PC-3 (cell line): ENCODE results near the gene STAB2. TPM values are rescaled to one million over a fixed set of nuclear protein-coding genes. Genes with fewer than 3 reads are reported as not detected.

ENCODE experiments used
- ATAC-seq: fragments of 200-7000 bp; cut with Tn5 transposase; 2 replicates; pipeline ENCODE4 v1.9.1; 2020; ENCODE audit warnings: mild to moderate bottlenecking, moderate library complexity
- BruUV-seq: library from RNA; stranded (reverse); fragments of 400-500 nt; replicated peaks from 2 replicates; lab custom pipeline; 2021; lab: Mats Ljungman, UMichigan
- CTCF ChIA-PET: fragments of 300-600 bp; sonication (Branson Sonifier 250); formaldehyde crosslinking; loops from one replicate; lab custom pipeline; 2022; ENCODE audit warnings: antibody characterized with exemption; lab: Charles Lee
- POLR2A ChIA-PET: fragments of 300-600 bp; sonication (Branson Sonifier 250); formaldehyde crosslinking; loops from one replicate; lab custom pipeline; 2022; ENCODE audit warnings: antibody characterized with exemption; ENCODE audit not compliant: unreplicated experiment; lab: Charles Lee
- DNase-seq: peaks from one replicate; pipeline ENCODE4 v3.0.0-alpha.2; 2015
- H2AFZ ChIP-seq: fragments of 300-600 bp; sonication (generic); 2 replicates; pipeline ENCODE4 v1.6.0; 2016; ENCODE audit warnings: antibody characterized with exemption, low read length
- H3F3A ChIP-seq: fragments of 300-600 bp; sonication (generic); one replicate; pipeline ENCODE4 v1.6.0; 2017; ENCODE audit warnings: antibody characterized with exemption, low read length, control low read depth, mild to moderate bottlenecking; ENCODE audit not compliant: unreplicated experiment
- H3K27ac ChIP-seq: fragments of 300-600 bp; sonication (generic); 2 replicates; pipeline ENCODE4 v1.5.1; 2016; ENCODE audit warnings: mild to moderate bottlenecking, low read length
- H3K27me3 ChIP-seq: fragments of 300-600 bp; sonication (generic); 2 replicates; pipeline ENCODE4 v1.6.1; 2016; ENCODE audit warnings: low read length, mixed read lengths
- H3K36me3 ChIP-seq: fragments of 300-600 bp; sonication (generic); 2 replicates; pipeline ENCODE4 v1.6.1; 2016; ENCODE audit warnings: low read depth, mixed run types, low read length, mixed read lengths
- H3K4me1 ChIP-seq: fragments of 300-600 bp; sonication (generic); 2 replicates; pipeline ENCODE4 v1.5.1; 2016; ENCODE audit warnings: low read length; ENCODE audit not compliant: insufficient read depth
- H3K4me2 ChIP-seq: fragments of 300-600 bp; sonication (generic); 2 replicates; pipeline ENCODE4 v1.6.0; 2016; ENCODE audit warnings: low read length
- H3K4me3 ChIP-seq: fragments of 300-600 bp; sonication (generic); 2 replicates; pipeline ENCODE4 v1.5.1; 2016; ENCODE audit warnings: mild to moderate bottlenecking, low read length, mixed read lengths
- H3K79me2 ChIP-seq: fragments of 300-600 bp; sonication (generic); 2 replicates; pipeline ENCODE4 v1.6.1; 2017; ENCODE audit warnings: low read length, mixed read lengths
- H3K9ac ChIP-seq: fragments of 300-600 bp; sonication (generic); 2 replicates; pipeline ENCODE4 v1.6.0; 2016; ENCODE audit warnings: mild to moderate bottlenecking, low read length
- H3K9me2 ChIP-seq: fragments of 300-600 bp; sonication (generic); replicated peaks from 2 replicates; pipeline ENCODE4 v1.6.1; 2016; ENCODE audit warnings: mixed run types, low read length, mixed read lengths
- H3K9me3 ChIP-seq: fragments of 300-600 bp; sonication (generic); 2 replicates; pipeline ENCODE4 v1.6.1; 2016; ENCODE audit warnings: low read length, mixed read lengths
- H4K20me1 ChIP-seq: fragments of 300-600 bp; sonication (generic); 2 replicates; pipeline ENCODE4 v1.6.1; 2016; ENCODE audit warnings: low read length, mixed read lengths
- EZH2 ChIP-seq: fragments of 300-600 bp; sonication (generic); IDR thresholded peaks from one replicate; pipeline ENCODE4 v1.6.1; 2017; ENCODE audit warnings: antibody characterized with exemption, mild to moderate bottlenecking, low read length; ENCODE audit not compliant: unreplicated experiment
- EZH2phosphoT487 ChIP-seq: fragments of 300-600 bp; sonication (generic); IDR thresholded peaks from 2 replicates; pipeline ENCODE4 v1.6.1; 2018; ENCODE audit warnings: mild to moderate bottlenecking, antibody characterized with exemption, low read length, borderline replicate concordance
- intact Hi-C: fragments of 100-400 bp; cut with micrococcal nuclease; formaldehyde crosslinking; loops from 2 replicates; pipeline ENCODE4 v1.9.0; 2023
- total RNA-seq: library from RNA; depleted of rRNA; stranded (reverse); fragments of >200 nt; gene quantifications from 2 replicates; pipeline ENCODE4 v1.2.3, GENCODE V29; 2014
- TF ChIP-seq, protein P1 (sequence below): fragments of 300-600 bp; sonication (generic); conservative IDR thresholded peaks from 2 replicates; pipeline ENCODE4 v1.5.1; 2017; ENCODE audit warnings: antibody characterized with exemption, low read depth, mild to moderate bottlenecking, low read length

STAB2 gene
- total RNA-seq, 1 experiment from 2014 or later: not detected

DNA sequence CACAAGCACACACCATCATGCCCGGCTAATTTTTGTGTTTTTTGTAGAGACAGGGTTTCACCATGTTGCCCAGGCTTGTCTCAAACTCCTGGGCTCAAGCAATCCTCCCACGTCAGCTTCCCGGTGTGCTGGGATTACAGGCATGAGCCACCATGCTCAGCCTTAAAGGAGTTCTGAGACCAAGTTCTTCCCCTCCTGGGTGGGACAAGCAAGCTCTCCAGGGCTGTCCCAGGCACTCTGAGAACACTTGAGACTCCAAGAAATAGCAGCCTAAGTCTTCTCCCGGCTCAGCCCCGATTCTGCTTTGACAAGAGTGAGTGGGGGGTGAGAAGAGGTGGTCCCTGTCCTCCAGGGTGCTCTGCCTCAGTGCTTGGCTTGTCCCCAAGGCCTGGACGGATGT lies 86.4 kb downstream of the STAB2 start:
- Histone ChIP-seq H3K27ac (no peak overlapping the region), H3K79me2 (no peaks in the 10 kb centered on the region), H2AFZ (no peak overlapping the region), H3K36me3 (no peaks in the 10 kb centered on the region), H3K9me2 (no peaks in the 10 kb centered on the region), H3K4me2 (no peak overlapping the region), H3K4me3 (no peak overlapping the region), H3K27me3 (peaks cover 16% of the 10 kb centered on the region), H4K20me1 (no peaks in the 10 kb centered on the region), H3K9me3 (no peaks in the 10 kb centered on the region), H3F3A (no peaks in the 10 kb centered on the region), H3K4me1 (peaks cover 5% of the 10 kb centered on the region; the same call in 1 of the 2 replicates), H3K9ac (no peak overlapping the region)
- CTCF ChIA-PET: no interaction called here
- no TSS peak for BruUV-seq
- no peak for ATAC-seq
- intact Hi-C loops: no loop called here
- DNase-seq: no peak
- TF ChIP-seq EZH2phosphoT487 (no peak), EZH2 (no peak)
- TF ChIP-seq, protein P1, sequence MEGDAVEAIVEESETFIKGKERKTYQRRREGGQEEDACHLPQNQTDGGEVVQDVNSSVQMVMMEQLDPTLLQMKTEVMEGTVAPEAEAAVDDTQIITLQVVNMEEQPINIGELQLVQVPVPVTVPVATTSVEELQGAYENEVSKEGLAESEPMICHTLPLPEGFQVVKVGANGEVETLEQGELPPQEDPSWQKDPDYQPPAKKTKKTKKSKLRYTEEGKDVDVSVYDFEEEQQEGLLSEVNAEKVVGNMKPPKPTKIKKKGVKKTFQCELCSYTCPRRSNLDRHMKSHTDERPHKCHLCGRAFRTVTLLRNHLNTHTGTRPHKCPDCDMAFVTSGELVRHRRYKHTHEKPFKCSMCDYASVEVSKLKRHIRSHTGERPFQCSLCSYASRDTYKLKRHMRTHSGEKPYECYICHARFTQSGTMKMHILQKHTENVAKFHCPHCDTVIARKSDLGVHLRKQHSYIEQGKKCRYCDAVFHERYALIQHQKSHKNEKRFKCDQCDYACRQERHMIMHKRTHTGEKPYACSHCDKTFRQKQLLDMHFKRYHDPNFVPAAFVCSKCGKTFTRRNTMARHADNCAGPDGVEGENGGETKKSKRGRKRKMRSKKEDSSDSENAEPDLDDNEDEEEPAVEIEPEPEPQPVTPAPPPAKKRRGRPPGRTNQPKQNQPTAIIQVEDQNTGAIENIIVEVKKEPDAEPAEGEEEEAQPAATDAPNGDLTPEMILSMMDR: no peak
- POLR2A ChIA-PET: no interaction called here

DNA sequence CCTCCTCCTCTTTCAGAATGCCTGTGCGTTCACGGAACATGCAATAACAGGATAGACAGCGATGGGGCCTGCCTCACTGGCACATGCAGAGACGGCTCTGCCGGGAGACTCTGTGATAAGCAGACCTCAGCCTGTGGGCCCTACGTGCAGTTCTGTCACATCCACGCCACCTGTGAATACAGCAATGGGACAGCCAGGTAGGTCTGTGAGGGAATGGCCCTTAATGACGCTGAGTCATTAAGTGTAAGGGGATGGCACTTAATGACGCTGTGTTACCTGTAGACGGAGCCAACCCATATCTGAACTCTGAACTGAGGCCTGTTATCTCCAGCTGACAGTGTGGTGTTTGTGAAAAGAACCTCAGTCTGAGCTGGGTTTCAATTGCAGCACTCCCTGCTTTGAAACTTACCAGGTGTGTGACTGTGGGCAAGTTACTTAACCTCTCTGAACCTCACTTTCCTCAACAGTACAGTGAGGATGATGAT lies 86.9 kb downstream of the STAB2 start:
- DNase-seq: no peak
- no peaks in the 10 kb centered on the region for H4K20me1 ChIP-seq
- H3K27ac ChIP-seq: no peak overlapping the region

DNA sequence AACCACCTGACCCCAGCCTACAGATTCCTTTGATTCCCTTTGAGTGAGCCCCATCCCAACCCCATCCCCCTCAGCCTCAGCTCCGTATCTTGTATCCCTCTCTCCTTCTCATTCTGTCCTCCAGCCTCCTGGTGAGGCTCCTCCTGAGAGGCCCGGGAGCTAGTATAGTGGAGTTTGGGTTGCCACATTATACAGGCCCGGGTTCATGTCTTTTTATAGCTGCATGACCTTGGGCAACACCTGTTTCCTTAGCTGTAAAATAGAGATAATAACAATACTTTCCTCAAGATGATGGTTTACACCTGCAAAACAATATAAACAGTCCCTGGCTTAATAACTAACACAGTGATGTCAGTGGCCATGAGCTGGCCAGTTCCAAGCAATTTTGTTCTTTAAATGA lies 89.8 kb downstream of the STAB2 start:
- H3K9ac ChIP-seq: no peak overlapping the region
- no peaks in the 10 kb centered on the region for H3K79me2 ChIP-seq
- H4K20me1 ChIP-seq: no peaks in the 10 kb centered on the region
- H3K27ac ChIP-seq: no peak overlapping the region
- no TSS peak for BruUV-seq
- TF ChIP-seq EZH2 (no peak), EZH2phosphoT487 (no peak)
- ChIA-PET CTCF (no interaction called here), POLR2A (no interaction called here)
- ATAC-seq (no peak), DNase-seq (no peak)
- peaks cover 5% of the 10 kb centered on the region; the same call in 1 of the 2 replicates for H3K4me1 ChIP-seq
- no peak overlapping the region for H3K4me2 ChIP-seq
- no peaks in the 10 kb centered on the region for H3F3A ChIP-seq
- intact Hi-C loops: no loop called here
- H3K9me2 ChIP-seq: no peaks in the 10 kb centered on the region
- H2AFZ ChIP-seq: no peak overlapping the region
- H3K27me3 ChIP-seq: peaks cover 36% of the 10 kb centered on the region
- H3K4me3 ChIP-seq: no peak overlapping the region
- H3K36me3 ChIP-seq: no peaks in the 10 kb centered on the region
- H3K9me3 ChIP-seq: no peaks in the 10 kb centered on the region

More for the DNA sequence above, 86.9 kb downstream of the STAB2 start:
- Histone ChIP-seq H3K4me2 (no peak overlapping the region), H3K9me2 (no peaks in the 10 kb centered on the region), H3K4me1 (peaks cover 5% of the 10 kb centered on the region; the same call in 1 of the 2 replicates), H3K36me3 (no peaks in the 10 kb centered on the region), H3K4me3 (no peak overlapping the region), H3K27me3 (peaks cover 19% of the 10 kb centered on the region), H2AFZ (no peak overlapping the region), H3K9me3 (no peaks in the 10 kb centered on the region), H3K79me2 (no peaks in the 10 kb centered on the region), H3K9ac (no peak overlapping the region), H3F3A (no peaks in the 10 kb centered on the region)
- intact Hi-C loops: no loop called here
- ChIA-PET POLR2A (no interaction called here), CTCF (no interaction called here)
- no peak for ATAC-seq
- no TSS peak for BruUV-seq
- no peak for TF ChIP-seq EZH2phosphoT487
- TF ChIP-seq, protein P1: no peak
